Gastrocnemius medialis (tissue), 4 donors: ENCODE measurements around the gene ITGA8.

Source experiments
- CTCF ChIP-seq, 5 experiments: fragments of 450-650 bp in 3 of 5; fragments of 200-600 bp in 2 of 5; sonication (generic) in 2 of 5; IDR thresholded peaks in 4 of 5; conservative IDR thresholded peaks in 1 of 5; 1 replicate in 4 of 5; 2 replicates in 1 of 5; pipeline ENCODE4 v1.5.1; 2016 to 2019; ENCODE audit warnings: antibody characterized with exemption in 5 of 5, mild to moderate bottlenecking in 3 of 5, moderate library complexity in 3 of 5
- POLR2A ChIP-seq, 2 donors: fragments of 450-650 bp; IDR thresholded peaks; one replicate each; pipeline ENCODE4 v1.6.1; 2017; ENCODE audit warnings: antibody characterized with exemption in 2 of 2, mild to moderate bottlenecking in 2 of 2, moderate library complexity in 2 of 2

DNA sequence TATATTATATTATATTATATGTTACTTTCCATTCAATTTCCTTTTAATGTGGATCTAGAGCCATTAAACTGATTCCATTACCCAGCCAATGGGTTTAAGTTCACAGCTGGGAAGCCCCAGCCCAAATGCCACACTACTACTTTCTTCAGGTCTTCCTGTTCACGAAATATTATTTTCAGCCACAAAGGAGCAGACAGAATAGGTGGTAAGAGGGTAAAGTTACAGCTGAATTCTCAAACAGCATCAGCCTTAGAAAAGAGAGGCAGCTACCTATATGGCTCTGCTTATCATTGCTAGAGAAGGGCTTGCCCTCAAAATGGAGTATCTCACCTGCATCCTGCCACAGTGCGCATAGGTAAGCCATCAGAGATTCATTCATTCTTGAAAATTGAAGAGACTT lies 128.3 kb downstream of the ITGA8 start:
- no peak for TF ChIP-seq CTCF (IDR thresholded peaks at IDR 0.05 in 4 of 5, conservative IDR thresholded peaks at IDR 0.05 in 1 of 5)
- no peak for TF ChIP-seq POLR2A (IDR thresholded peaks at IDR 0.05)
